Measurements from ENCODE around the gene ACOXL.

- TF ChIP-seq POLR2A (IDR thresholded peaks at IDR 0.05; ENCODE audit: low read length): no peak
- no peak for TF ChIP-seq GATA1 (IDR thresholded peaks at IDR 0.05; ENCODE audit: low read depth, low read length)
Observed at GRCh38 chr2:110891626-110892025, 159.3 kb downstream of the ACOXL start.

Measured in erythroblast (primary cell).